Neutrophil (primary cell): ENCODE data around the gene NYAP2.

ENCODE experiments used
- H3K27ac ChIP-seq: fragments of 200-600 bp; sonication (generic); 2 replicates; pipeline ENCODE4 v1.5.1; 2016; ENCODE audit warnings: mild to moderate bottlenecking, moderate library complexity
- H3K27me3 ChIP-seq: fragments of 200-600 bp; sonication (generic); 2 replicates; pipeline ENCODE4 v1.6.0; 2016; ENCODE audit warnings: mild to moderate bottlenecking
- H3K36me3 ChIP-seq: fragments of 200-600 bp; sonication (generic); 2 replicates; pipeline ENCODE4 v1.5.1; 2017
- H3K4me1 ChIP-seq, 2 experiments: fragments of 200-600 bp in 1 of 2; sonication (generic) in 1 of 2; 1 replicate in 1 of 2; 2 replicates in 1 of 2; pipeline versions ENCODE4 v1.5.1 to v1.6.1; 2013 to 2016; ENCODE audit warnings: low read depth in 1 of 2, low read length in 1 of 2, mild to moderate bottlenecking in 1 of 2, moderate library complexity in 1 of 2; ENCODE audit not compliant: control insufficient read depth in 1 of 2, insufficient read depth in 1 of 2
- H3K4me3 ChIP-seq, 2 experiments: fragments of 200-600 bp in 1 of 2; sonication (generic) in 1 of 2; 1 replicate in 1 of 2; 2 replicates in 1 of 2; pipeline ENCODE4 v1.5.1; 2013 to 2016; ENCODE audit warnings: low read depth in 1 of 2, low read length in 1 of 2, mild to moderate bottlenecking in 1 of 2, moderate library complexity in 1 of 2
- H3K9me3 ChIP-seq: fragments of 200-600 bp; sonication (generic); 2 replicates; pipeline ENCODE4 v1.5.1; 2016
- CTCF ChIP-seq: fragments of 200-600 bp; sonication (generic); IDR thresholded peaks from 2 replicates; pipeline ENCODE4 v1.5.1; 2016; ENCODE audit warnings: antibody characterized with exemption

The NYAP2 gene

GRCh38 chr2:225558399-225559071 is 159.0 kb downstream of the NYAP2 start:
- Histone ChIP-seq H3K27me3 (no peaks in the 10 kb centered on the region), H3K27ac (no peak overlapping the region), H3K4me1 (no peaks in the 10 kb centered on the region), H3K9me3 (no peaks in the 10 kb centered on the region), H3K4me3 (no peak overlapping the region), H3K36me3 (no peaks in the 10 kb centered on the region)
- TF ChIP-seq CTCF, result no peak

GRCh38 chr2:225559072-225559415 is 159.5 kb downstream of the NYAP2 start:
- no peak overlapping the region for H3K27ac ChIP-seq
- H3K27me3 ChIP-seq, result no peaks in the 10 kb centered on the region
- H3K9me3 ChIP-seq, result no peaks in the 10 kb centered on the region
- TF ChIP-seq CTCF, result no peak
- H3K4me3 ChIP-seq, result no peak overlapping the region
- H3K36me3 ChIP-seq, result no peaks in the 10 kb centered on the region
- H3K4me1 ChIP-seq, result no peaks in the 10 kb centered on the region

GRCh38 chr2:225566798-225567197 is 167.3 kb downstream of the NYAP2 start:
- no peaks in the 10 kb centered on the region for H3K9me3 ChIP-seq
- no peak overlapping the region for H3K27ac ChIP-seq
- TF ChIP-seq CTCF, result no peak
- no peaks in the 10 kb centered on the region for H3K27me3 ChIP-seq
- no peaks in the 10 kb centered on the region for H3K4me1 ChIP-seq
- no peak overlapping the region for H3K4me3 ChIP-seq
- H3K36me3 ChIP-seq, result no peaks in the 10 kb centered on the region

- no peak overlapping the region for H3K4me3 ChIP-seq
- no peaks in the 10 kb centered on the region for H3K4me1 ChIP-seq
- H3K27ac ChIP-seq, result no peak overlapping the region
- H3K36me3 ChIP-seq, result no peaks in the 10 kb centered on the region
- H3K9me3 ChIP-seq, result no peaks in the 10 kb centered on the region
- TF ChIP-seq CTCF, result no peak
- no peaks in the 10 kb centered on the region for H3K27me3 ChIP-seq
Observed at GRCh38 chr2:225569995-225570394, 170.5 kb downstream of the NYAP2 start.

GRCh38 chr2:225573603-225574002 is 174.1 kb downstream of the NYAP2 start:
- Histone ChIP-seq H3K4me1 (no peaks in the 10 kb centered on the region), H3K27ac (no peak overlapping the region), H3K36me3 (no peaks in the 10 kb centered on the region), H3K27me3 (no peaks in the 10 kb centered on the region), H3K9me3 (no peaks in the 10 kb centered on the region), H3K4me3 (no peak overlapping the region)
- no peak for TF ChIP-seq CTCF
